GM12878 (cell line): Measurements from ENCODE around the gene CEP128. TPM values are rescaled to one million over a fixed set of nuclear protein-coding genes. Genes with fewer than 3 reads are reported as not detected.

Experiments
- ATAC-seq: fragments of 200-7000 bp; cut with Tn5 transposase; 3 replicates; pipeline ENCODE4 v1.9.1; 2020; ENCODE audit warnings: mild to moderate bottlenecking, moderate library complexity
- BruUV-seq: library from RNA; stranded (reverse); fragments of 400-500 nt; replicated peaks from 2 replicates; lab custom pipeline; 2021; lab: Mats Ljungman, UMichigan
- CTCF ChIA-PET: fragments of 300-600 bp; sonication (Branson Sonifier 250); formaldehyde crosslinking; extraction: SDS; loops from one replicate; lab custom pipeline; 2021; ENCODE audit warnings: inconsistent platforms; lab: Yijun Ruan, JAX
- POLR2A ChIA-PET: fragments of 350-600 bp; formaldehyde crosslinking; extraction: SDS; loops from one replicate; lab custom pipeline; 2021; ENCODE audit warnings: inconsistent platforms; lab: Charles Lee
- RAD21 ChIA-PET: fragments of 300-600 bp; sonication (Branson Sonifier 250); formaldehyde crosslinking; loops from one replicate; lab custom pipeline; 2023; ENCODE audit warnings: antibody characterized with exemption; ENCODE audit not compliant: unreplicated experiment; lab: Charles Lee
- SMC1A ChIA-PET: fragments of 300-600 bp; sonication (Branson Sonifier 250); formaldehyde crosslinking; loops from one replicate; lab custom pipeline; 2023; ENCODE audit not compliant: unreplicated experiment, uncharacterized antibody; lab: Charles Lee
- DNase-seq: peaks from one replicate; pipeline ENCODE4 v3.0.0-alpha.2; 2011; ENCODE audit warnings: low read depth, low spot score
- FAIRE-seq: peaks from 3 replicates; lab custom pipeline; 2011; peaks lifted over from hg19 to GRCh38; lab: Jason Lieb, UNC
- H2AFZ ChIP-seq: 2 replicates; pipeline ENCODE4 v1.6.0; 2011; ENCODE audit warnings: low read depth, low read length, control low read depth; ENCODE audit not compliant: control insufficient read depth
- H3K27ac ChIP-seq: 2 replicates; pipeline ENCODE4 v1.5.1; 2011; ENCODE audit warnings: control low read depth; ENCODE audit not compliant: control insufficient read depth, insufficient read depth
- H3K27me3 ChIP-seq, 2 experiments: replicated peaks in 1 of 2; 2 replicates each; pipeline versions ENCODE4 v1.6.0 to v1.6.1; 2011; ENCODE audit warnings: low read length in 1 of 2; ENCODE audit not compliant: control insufficient read depth in 2 of 2, insufficient read depth in 2 of 2
- H3K36me3 ChIP-seq, 2 experiments: 2 replicates each; pipeline ENCODE4 v1.5.1; 2011; ENCODE audit warnings: low read length in 1 of 2; ENCODE audit not compliant: control insufficient read depth in 2 of 2, insufficient read depth in 2 of 2
- H3K4me1 ChIP-seq: 2 replicates; pipeline ENCODE4 v1.6.1; 2011; ENCODE audit warnings: mild to moderate bottlenecking, low read length, moderate library complexity, mixed read lengths; ENCODE audit not compliant: control insufficient read depth, insufficient read depth
- H3K4me2 ChIP-seq: 2 replicates; pipeline ENCODE4 v1.6.0; 2011; ENCODE audit warnings: control low read depth; ENCODE audit not compliant: control insufficient read depth, insufficient read depth
- H3K4me3 ChIP-seq: fragments of 200-600 bp; sonication (generic); 2 replicates; pipeline ENCODE4 v1.5.1; 2016
- H3K79me2 ChIP-seq: 2 replicates; pipeline ENCODE4 v1.6.0; 2011; ENCODE audit warnings: low read length; ENCODE audit not compliant: control insufficient read depth, insufficient read depth
- H3K9ac ChIP-seq: 2 replicates; pipeline ENCODE4 v1.8.0; 2011; ENCODE audit warnings: low read length, control low read depth, mixed read lengths; ENCODE audit not compliant: control insufficient read depth, insufficient read depth
- H3K9me3 ChIP-seq: replicated peaks from 3 replicates; pipeline ENCODE4 v1.5.1; 2011; ENCODE audit warnings: mild to moderate bottlenecking, low read length; ENCODE audit not compliant: control insufficient read depth, insufficient read depth
- H4K20me1 ChIP-seq: 2 replicates; pipeline ENCODE4 v1.6.0; 2011; ENCODE audit not compliant: control insufficient read depth, insufficient read depth
- ATF7 ChIP-seq: fragments of 450-650 bp; IDR thresholded peaks from 2 replicates; pipeline ENCODE4 v1.6.1; 2016; ENCODE audit warnings: low read depth, mild to moderate bottlenecking
- BRCA1 ChIP-seq: IDR thresholded peaks from 2 replicates; pipeline ENCODE4 v1.6.1; 2011; ENCODE audit warnings: low read depth, low read length, improper control_type of control experiment
- CHD1 ChIP-seq: IDR thresholded peaks from 2 replicates; pipeline ENCODE4 v1.6.1; 2012; ENCODE audit warnings: low read depth, low read length, improper control_type of control experiment
- HDAC2 ChIP-seq: fragments of 200-600 bp; sonication (generic); IDR thresholded peaks from 2 replicates; pipeline ENCODE4 v1.6.1; 2017
- KDM1A ChIP-seq: fragments of 200-600 bp; sonication (generic); IDR thresholded peaks from 2 replicates; pipeline ENCODE4 v1.6.1; 2016; ENCODE audit warnings: borderline replicate concordance
- LARP7 ChIP-seq: fragments of 450-650 bp; IDR thresholded peaks from 2 replicates; pipeline ENCODE4 v1.6.1; 2017; ENCODE audit warnings: mild to moderate bottlenecking
- NFXL1 ChIP-seq: fragments of 450-650 bp; IDR thresholded peaks from 2 replicates; pipeline ENCODE4 v1.6.1; 2017; ENCODE audit warnings: antibody characterized with exemption, mild to moderate bottlenecking, borderline replicate concordance
- NR2F1 ChIP-seq: fragments of 450-650 bp; conservative IDR thresholded peaks from 2 replicates; pipeline ENCODE4 v1.6.1; 2017; ENCODE audit warnings: mild to moderate bottlenecking
- RBBP5 ChIP-seq: fragments of 200-600 bp; sonication (generic); conservative IDR thresholded peaks from 2 replicates; pipeline ENCODE4 v1.6.1; 2016
- SMAD1 ChIP-seq: fragments of 450-650 bp; IDR thresholded peaks from 2 replicates; pipeline ENCODE4 v1.6.1; 2018; ENCODE audit warnings: mild to moderate bottlenecking, low read depth; ENCODE audit not compliant: partially characterized antibody
- SUZ12 ChIP-seq: fragments of 200-600 bp; sonication (generic); IDR thresholded peaks from one replicate; pipeline ENCODE4 v1.6.1; 2018; ENCODE audit warnings: antibody characterized with exemption, mild to moderate bottlenecking; ENCODE audit not compliant: unreplicated experiment
- ZBED1 ChIP-seq: IDR thresholded peaks from 2 replicates; pipeline ENCODE4 v1.6.1; 2016; ENCODE audit warnings: borderline replicate concordance
- ZNF207 ChIP-seq: fragments of 450-650 bp; IDR thresholded peaks from 2 replicates; pipeline ENCODE4 v1.6.1; 2014; ENCODE audit warnings: antibody characterized with exemption, mild to moderate bottlenecking, borderline replicate concordance
- WGBS: methylation state at CpG from one replicate; pipeline ENCODE4 v1.1.6; 2016; ENCODE audit warnings: low lambda C conversion rate; ENCODE audit not compliant: insufficient replicate concordance, insufficient coverage; ENCODE audit errors: missing lambda C conversion rate; 5-methylcytosine and 5-hydroxymethylcytosine counted together
- in situ Hi-C: fragments of 300-500 bp; cut with MboI; formaldehyde crosslinking; loops from 9 replicates; pipeline ENCODE4 v1.14.3; 2018; ENCODE audit warnings: mixed read lengths
- intact Hi-C: fragments of 100-400 bp; cut with micrococcal nuclease; formaldehyde crosslinking; loops from one replicate; pipeline ENCODE4 v1.14.2; 2022; ENCODE audit not compliant: unreplicated experiment
- polyA plus RNA-seq, 11 experiments: library from polyadenylated mRNA; depleted of rRNA in 4 of 11; unstranded in 6 of 11; stranded (reverse) in 5 of 11; fragments of >200 nt; fragmentation: Nextera tagmentation in 4 of 11; fragmentation: Illumina TruSeq in 1 of 11; extraction: Ambion mirVana in 4 of 11; extraction: Trizol in 1 of 11; gene quantifications; 1 replicate in 1 of 11; 2 replicates in 10 of 11; pipeline versions ENCODE4 v1.2.1 to v1.2.3, GENCODE V29; 2011 to 2016; ENCODE audit warnings: inconsistent platforms in 2 of 11, missing spikeins in 2 of 11, low read depth in 1 of 11
- total RNA-seq, 4 experiments: library from RNA; depleted of rRNA in 3 of 4; stranded (reverse); fragments of >200 nt in 3 of 4; fragmentation: Illumina TruSeq in 1 of 4; extraction: Trizol in 1 of 4; gene quantifications; 2 replicates each; pipeline versions ENCODE4 v1.2.1 to v1.2.3, GENCODE V29; 2013 to 2021
- TF ChIP-seq, protein P1 (sequence below): IDR thresholded peaks from 2 replicates; pipeline ENCODE4 v1.6.1; 2011; ENCODE audit warnings: low read depth, low read length, improper control_type of control experiment, borderline replicate concordance
- TF ChIP-seq, protein P2 (sequence below): fragments of 450-650 bp; IDR thresholded peaks from 2 replicates; pipeline ENCODE4 v1.6.1; 2018; ENCODE audit warnings: mild to moderate bottlenecking, low read depth, moderate library complexity; ENCODE audit not compliant: partially characterized antibody
- TF ChIP-seq, protein P3 (sequence below): fragments of 150-350 bp; IDR thresholded peaks from 2 replicates; pipeline ENCODE4 v1.6.1; 2016; ENCODE audit warnings: low read depth, low read length
- TF ChIP-seq, protein P4 (sequence below): IDR thresholded peaks from 2 replicates; pipeline ENCODE4 v1.6.1; 2012; ENCODE audit warnings: low read depth, low read length, improper control_type of control experiment

The CEP128 gene
- total and polyA plus RNA-seq, 10 of the 15 experiments (the other 5 are each of a cell fraction or from before 2014, with no cell fraction given) = 1.1 to 6.7 (median 3.4) TPM

DNA sequence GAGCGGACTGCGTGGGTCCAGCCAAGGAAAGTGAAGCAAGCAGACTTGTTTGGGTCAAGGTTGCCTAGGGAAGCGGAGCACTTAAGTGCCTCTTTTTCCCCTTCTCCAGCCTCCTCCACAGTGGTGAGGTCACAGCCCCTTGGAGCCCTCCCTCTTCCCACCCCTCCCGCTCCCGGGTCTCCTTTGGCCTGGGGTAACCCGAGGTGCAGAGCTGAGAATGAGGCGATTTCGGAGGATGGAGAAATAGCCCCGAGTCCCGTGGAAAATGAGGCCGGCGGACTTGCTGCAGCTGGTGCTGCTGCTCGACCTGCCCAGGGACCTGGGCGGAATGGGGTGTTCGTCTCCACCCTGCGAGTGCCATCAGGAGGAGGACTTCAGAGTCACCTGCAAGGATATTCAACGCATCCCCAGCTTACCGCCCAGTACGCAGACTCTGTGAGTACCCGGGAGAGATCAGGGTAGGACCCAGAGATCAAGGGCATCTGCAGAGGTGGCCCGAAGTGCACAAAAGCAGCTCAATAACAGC is 13.9 kb upstream of the CEP128 start, which contains the start of gene TSHR:
Gene TSHR, plus strand, starts transcription at position 206 of the 526 bp plus-strand sequence. Its CDS starts 60 bp downstream, at position 266.
- BruUV-seq = no TSS peak
- in situ Hi-C loops = loop anchor here (5.0 kb wide), 2 partner anchors 207 to 512 kb away; no protein-coding TSS in a partner anchor

More for the DNA sequence above, 13.9 kb upstream of the CEP128 start, which contains the start of gene TSHR:
- ATAC-seq (no peak), DNase-seq (no peak), FAIRE-seq (no peak)
- peaks cover 0 to 5% of the 10 kb centered on the region in 2 experiments; a peak in 2 of 4 replicates for H3K27me3 ChIP-seq
- H3K4me1 ChIP-seq = peaks cover 18% of the 10 kb centered on the region
- 61% methylated on average over 19 of the region's 21 CpGs for WGBS
- no peak within 1 kb of the TSS for H3K27ac ChIP-seq
- H3K4me2 ChIP-seq = peak within 1 kb of the TSS; percentile 90; the same call in 1 of the 2 replicates
- no peaks in the 10 kb centered on the region for H3K36me3 ChIP-seq
- intact Hi-C loops = loop anchor here (2.0 kb wide), 1 partner anchor 507 kb away; no protein-coding TSS in a partner anchor
- TF ChIP-seq HDAC2 (no peak), NFXL1 (no peak), KDM1A (no peak), CHD1 (no peak), LARP7 (no peak), ATF7 (no peak), NR2F1 (no peak), ZNF207 (no peak), SUZ12 (no peak), RBBP5 (no peak), BRCA1 (no peak), SMAD1 (no peak), ZBED1 (no peak)
- TF ChIP-seq, protein P1, sequence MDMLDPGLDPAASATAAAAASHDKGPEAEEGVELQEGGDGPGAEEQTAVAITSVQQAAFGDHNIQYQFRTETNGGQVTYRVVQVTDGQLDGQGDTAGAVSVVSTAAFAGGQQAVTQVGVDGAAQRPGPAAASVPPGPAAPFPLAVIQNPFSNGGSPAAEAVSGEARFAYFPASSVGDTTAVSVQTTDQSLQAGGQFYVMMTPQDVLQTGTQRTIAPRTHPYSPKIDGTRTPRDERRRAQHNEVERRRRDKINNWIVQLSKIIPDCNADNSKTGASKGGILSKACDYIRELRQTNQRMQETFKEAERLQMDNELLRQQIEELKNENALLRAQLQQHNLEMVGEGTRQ = no peak
- TF ChIP-seq, protein P2, sequence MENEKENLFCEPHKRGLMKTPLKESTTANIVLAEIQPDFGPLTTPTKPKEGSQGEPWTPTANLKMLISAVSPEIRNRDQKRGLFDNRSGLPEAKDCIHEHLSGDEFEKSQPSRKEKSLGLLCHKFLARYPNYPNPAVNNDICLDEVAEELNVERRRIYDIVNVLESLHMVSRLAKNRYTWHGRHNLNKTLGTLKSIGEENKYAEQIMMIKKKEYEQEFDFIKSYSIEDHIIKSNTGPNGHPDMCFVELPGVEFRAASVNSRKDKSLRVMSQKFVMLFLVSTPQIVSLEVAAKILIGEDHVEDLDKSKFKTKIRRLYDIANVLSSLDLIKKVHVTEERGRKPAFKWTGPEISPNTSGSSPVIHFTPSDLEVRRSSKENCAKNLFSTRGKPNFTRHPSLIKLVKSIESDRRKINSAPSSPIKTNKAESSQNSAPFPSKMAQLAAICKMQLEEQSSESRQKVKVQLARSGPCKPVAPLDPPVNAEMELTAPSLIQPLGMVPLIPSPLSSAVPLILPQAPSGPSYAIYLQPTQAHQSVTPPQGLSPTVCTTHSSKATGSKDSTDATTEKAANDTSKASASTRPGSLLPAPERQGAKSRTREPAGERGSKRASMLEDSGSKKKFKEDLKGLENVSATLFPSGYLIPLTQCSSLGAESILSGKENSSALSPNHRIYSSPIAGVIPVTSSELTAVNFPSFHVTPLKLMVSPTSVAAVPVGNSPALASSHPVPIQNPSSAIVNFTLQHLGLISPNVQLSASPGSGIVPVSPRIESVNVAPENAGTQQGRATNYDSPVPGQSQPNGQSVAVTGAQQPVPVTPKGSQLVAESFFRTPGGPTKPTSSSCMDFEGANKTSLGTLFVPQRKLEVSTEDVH = no peak
- TF ChIP-seq, protein P3, sequence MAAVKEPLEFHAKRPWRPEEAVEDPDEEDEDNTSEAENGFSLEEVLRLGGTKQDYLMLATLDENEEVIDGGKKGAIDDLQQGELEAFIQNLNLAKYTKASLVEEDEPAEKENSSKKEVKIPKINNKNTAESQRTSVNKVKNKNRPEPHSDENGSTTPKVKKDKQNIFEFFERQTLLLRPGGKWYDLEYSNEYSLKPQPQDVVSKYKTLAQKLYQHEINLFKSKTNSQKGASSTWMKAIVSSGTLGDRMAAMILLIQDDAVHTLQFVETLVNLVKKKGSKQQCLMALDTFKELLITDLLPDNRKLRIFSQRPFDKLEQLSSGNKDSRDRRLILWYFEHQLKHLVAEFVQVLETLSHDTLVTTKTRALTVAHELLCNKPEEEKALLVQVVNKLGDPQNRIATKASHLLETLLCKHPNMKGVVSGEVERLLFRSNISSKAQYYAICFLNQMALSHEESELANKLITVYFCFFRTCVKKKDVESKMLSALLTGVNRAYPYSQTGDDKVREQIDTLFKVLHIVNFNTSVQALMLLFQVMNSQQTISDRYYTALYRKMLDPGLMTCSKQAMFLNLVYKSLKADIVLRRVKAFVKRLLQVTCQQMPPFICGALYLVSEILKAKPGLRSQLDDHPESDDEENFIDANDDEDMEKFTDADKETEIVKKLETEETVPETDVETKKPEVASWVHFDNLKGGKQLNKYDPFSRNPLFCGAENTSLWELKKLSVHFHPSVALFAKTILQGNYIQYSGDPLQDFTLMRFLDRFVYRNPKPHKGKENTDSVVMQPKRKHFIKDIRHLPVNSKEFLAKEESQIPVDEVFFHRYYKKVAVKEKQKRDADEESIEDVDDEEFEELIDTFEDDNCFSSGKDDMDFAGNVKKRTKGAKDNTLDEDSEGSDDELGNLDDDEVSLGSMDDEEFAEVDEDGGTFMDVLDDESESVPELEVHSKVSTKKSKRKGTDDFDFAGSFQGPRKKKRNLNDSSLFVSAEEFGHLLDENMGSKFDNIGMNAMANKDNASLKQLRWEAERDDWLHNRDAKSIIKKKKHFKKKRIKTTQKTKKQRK = no peak
- TF ChIP-seq, protein P4, sequence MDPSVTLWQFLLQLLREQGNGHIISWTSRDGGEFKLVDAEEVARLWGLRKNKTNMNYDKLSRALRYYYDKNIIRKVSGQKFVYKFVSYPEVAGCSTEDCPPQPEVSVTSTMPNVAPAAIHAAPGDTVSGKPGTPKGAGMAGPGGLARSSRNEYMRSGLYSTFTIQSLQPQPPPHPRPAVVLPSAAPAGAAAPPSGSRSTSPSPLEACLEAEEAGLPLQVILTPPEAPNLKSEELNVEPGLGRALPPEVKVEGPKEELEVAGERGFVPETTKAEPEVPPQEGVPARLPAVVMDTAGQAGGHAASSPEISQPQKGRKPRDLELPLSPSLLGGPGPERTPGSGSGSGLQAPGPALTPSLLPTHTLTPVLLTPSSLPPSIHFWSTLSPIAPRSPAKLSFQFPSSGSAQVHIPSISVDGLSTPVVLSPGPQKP = no peak
- 0 out of 2 replicates have a peak within 1 kb of the TSS, but pooled peaks have one; percentile 50 for H2AFZ ChIP-seq
- CTCF ChIA-PET = interaction anchor here (0.6 to 11.6 kb wide), 11 partner anchors 14 to 500 kb away, joined by 3 to 178 read pairs (median 4); partner anchors contain the start of gene CEP128
- H3K4me3 ChIP-seq = no peak within 1 kb of the TSS; the same call in 1 of the 2 replicates
- no peaks in the 10 kb centered on the region for H4K20me1 ChIP-seq
- RAD21 ChIA-PET = interaction anchor here (0.8 to 6.9 kb wide), 3 partner anchors 32 to 216 kb away, joined by 4 to 64 read pairs (median 5); no protein-coding TSS in a partner anchor
- POLR2A ChIA-PET = interaction anchor here (1.0 kb wide), 1 partner anchor 32 kb away, joined by 3 read pairs; no protein-coding TSS in a partner anchor
- no peak within 1 kb of the TSS for H3K9ac ChIP-seq
- no peaks in the 10 kb centered on the region for H3K9me3 ChIP-seq
- no peaks in the 10 kb centered on the region for H3K79me2 ChIP-seq
- SMC1A ChIA-PET = interaction anchor here (0.6 to 3.3 kb wide), 4 partner anchors 20 to 214 kb away, joined by 3 to 55 read pairs (median 4); no protein-coding TSS in a partner anchor
